HCT116 (cell line): ENCODE measurements around the gene RASGEF1C. TPM values are rescaled to one million over a fixed set of nuclear protein-coding genes. Genes with fewer than 3 reads are reported as not detected.

ENCODE experiments used
- ATAC-seq: fragments of 200-7000 bp; cut with Tn5 transposase; 2 replicates; pipeline ENCODE4 v1.9.1; 2020; ENCODE audit warnings: mild to moderate bottlenecking, moderate library complexity
- BruUV-seq: library from RNA; stranded (reverse); fragments of 400-500 nt; replicated peaks from 2 replicates; lab custom pipeline; 2021; lab: Mats Ljungman, UMichigan
- CTCF ChIA-PET: fragments of 300-600 bp; sonication (Branson Sonifier 250); formaldehyde crosslinking; loops from one replicate; lab custom pipeline; 2021; ENCODE audit warnings: antibody characterized with exemption; lab: Charles Lee
- POLR2A ChIA-PET: fragments of 300-600, 350-600 bp; sonication (Branson Sonifier 250); formaldehyde crosslinking; loops from one replicate; lab custom pipeline; 2021; ENCODE audit warnings: antibody characterized with exemption; lab: Charles Lee
- RAD21 ChIA-PET, 2 experiments: fragments of 300-600 bp; sonication (Branson Sonifier 250); formaldehyde crosslinking; loops; one replicate each; lab custom pipeline; 2023; ENCODE audit warnings: low total read pairs in 2 of 2; ENCODE audit not compliant: uncharacterized antibody in 2 of 2, unreplicated experiment in 2 of 2, low non-redundant PET in 1 of 2; lab: Charles Lee
- DNase-seq: peaks from one replicate; pipeline ENCODE4 v3.0.0-alpha.2; 2010; ENCODE audit warnings: low read depth, low spot score
- H2AFZ ChIP-seq: fragments of 200-600 bp; shearing (Covaris generic), sonication (generic); 2 replicates; pipeline ENCODE4 v1.6.1; 2017; ENCODE audit warnings: low read depth, mixed run types, mixed read lengths, antibody characterized with exemption, low read length; ENCODE audit not compliant: poor library complexity, severe bottlenecking
- H3K27ac ChIP-seq: 2 replicates; pipeline ENCODE4 v1.5.1; 2012; ENCODE audit warnings: low read depth, low read length
- H3K27me3 ChIP-seq: fragments of 200-600 bp; sonication (generic); 2 replicates; pipeline ENCODE4 v1.6.1; 2016; ENCODE audit warnings: mixed run types, low read length, mixed read lengths; ENCODE audit not compliant: insufficient read depth
- H3K36me3 ChIP-seq, 2 experiments: fragments of 200-500 bp in 1 of 2; fragments of 200-600 bp in 1 of 2; sonication (Bioruptor generic) in 1 of 2; sonication (generic) in 1 of 2; 2 replicates each; pipeline versions ENCODE4 v1.5.1 to v1.6.1; 2014 to 2016; ENCODE audit warnings: low read length in 2 of 2, inconsistent platforms in 1 of 2, mixed read lengths in 1 of 2, mixed run types in 1 of 2; ENCODE audit not compliant: insufficient read depth in 2 of 2, control insufficient read depth in 1 of 2
- H3K4me1 ChIP-seq, 2 experiments: fragments of 200-600 bp in 1 of 2; sonication (generic) in 1 of 2; 2 replicates each; pipeline versions ENCODE4 v1.5.1 to v1.6.1; 2012 to 2017; ENCODE audit warnings: low read length in 2 of 2, inconsistent platforms in 1 of 2, mild to moderate bottlenecking in 1 of 2, mixed read lengths in 1 of 2, mixed run types in 1 of 2, moderate library complexity in 1 of 2; ENCODE audit not compliant: insufficient read depth in 2 of 2, control insufficient read depth in 1 of 2
- H3K4me2 ChIP-seq: fragments of 200-600 bp; sonication (generic); 2 replicates; pipeline ENCODE4 v1.6.1; 2017; ENCODE audit warnings: mixed run types, low read length, mixed read lengths
- H3K4me3 ChIP-seq, 2 experiments: fragments of 200-600 bp in 1 of 2; sonication (generic) in 1 of 2; replicated peaks in 1 of 2; 2 replicates each; pipeline ENCODE4 v1.5.1; 2011 to 2016; ENCODE audit warnings: low read length in 2 of 2, control low read depth in 1 of 2, low read depth in 1 of 2, mild to moderate bottlenecking in 1 of 2, mixed read lengths in 1 of 2, mixed run types in 1 of 2
- H3K79me2 ChIP-seq: fragments of 200-600 bp; sonication (generic); 2 replicates; pipeline ENCODE4 v1.6.1; 2017; ENCODE audit warnings: mild to moderate bottlenecking, mixed run types, low read length, moderate library complexity, mixed read lengths; ENCODE audit not compliant: insufficient read depth
- H3K9ac ChIP-seq: fragments of 200-600 bp; sonication (generic); 2 replicates; pipeline ENCODE4 v1.6.1; 2016; ENCODE audit warnings: low read length, mixed read lengths
- H3K9me2 ChIP-seq: fragments of 200-600 bp; sonication (generic), shearing (Covaris generic); 2 replicates; pipeline ENCODE4 v1.6.1; 2017; ENCODE audit warnings: mixed run types, mild to moderate bottlenecking, moderate library complexity; ENCODE audit not compliant: insufficient read depth
- H3K9me3 ChIP-seq, 2 experiments: fragments of 200-500 bp in 1 of 2; fragments of 200-600 bp in 1 of 2; sonication (Bioruptor generic) in 1 of 2; sonication (generic) in 1 of 2; 2 replicates each; pipeline ENCODE4 v1.6.1; 2014 to 2017; ENCODE audit warnings: low read length in 2 of 2, mixed read lengths in 2 of 2, inconsistent platforms in 1 of 2, low read depth in 1 of 2, mild to moderate bottlenecking in 1 of 2, mixed run types in 1 of 2, moderate library complexity in 1 of 2; ENCODE audit not compliant: control insufficient read depth in 1 of 2, insufficient read depth in 1 of 2
- H4K20me1 ChIP-seq: fragments of 200-600 bp; sonication (generic), shearing (Covaris generic); 2 replicates; pipeline ENCODE4 v1.6.1; 2017; ENCODE audit warnings: mixed run types, mild to moderate bottlenecking, moderate library complexity; ENCODE audit not compliant: insufficient read depth
- CBX3 ChIP-seq: IDR thresholded peaks from 2 replicates; pipeline ENCODE4 v1.6.1; 2012; ENCODE audit warnings: low read depth
- CEBPB ChIP-seq: IDR thresholded peaks from 2 replicates; pipeline ENCODE4 v1.6.1; 2012; ENCODE audit warnings: low read depth
- EGR1 ChIP-seq: IDR thresholded peaks from 2 replicates; pipeline ENCODE4 v1.6.1; 2012; ENCODE audit warnings: low read depth
- EZH2phosphoT487 ChIP-seq: fragments of 200-600 bp; IDR thresholded peaks from 2 replicates; pipeline ENCODE4 v1.6.1; 2018; ENCODE audit warnings: antibody characterized with exemption, borderline replicate concordance
- FOSL1 ChIP-seq: IDR thresholded peaks from 2 replicates; pipeline ENCODE4 v1.6.1; 2012; ENCODE audit warnings: low read depth
- JUND ChIP-seq: IDR thresholded peaks from 2 replicates; pipeline ENCODE4 v1.6.1; 2012
- POLR2AphosphoS5 ChIP-seq: IDR thresholded peaks from 2 replicates; pipeline ENCODE4 v1.6.1; 2011; ENCODE audit warnings: mild to moderate bottlenecking, low read depth, low read length, moderate library complexity
- RAD21 ChIP-seq: IDR thresholded peaks from 2 replicates; pipeline ENCODE4 v1.6.1; 2012; ENCODE audit warnings: low read depth, mild to moderate bottlenecking
- REST ChIP-seq: IDR thresholded peaks from 2 replicates; pipeline ENCODE4 v1.6.1; 2012; ENCODE audit warnings: low read depth
- SP1 ChIP-seq: IDR thresholded peaks from 2 replicates; pipeline ENCODE4 v1.6.1; 2012; ENCODE audit warnings: low read depth
- YY1 ChIP-seq: IDR thresholded peaks from 2 replicates; pipeline ENCODE4 v1.6.1; 2011; ENCODE audit warnings: low read length, low read depth, moderate library complexity, mild to moderate bottlenecking; ENCODE audit not compliant: insufficient replicate concordance; ENCODE audit errors: extremely low read depth
- ZNF274 ChIP-seq: fragments of 200-500 bp; sonication (Bioruptor generic); IDR thresholded peaks from 2 replicates; pipeline ENCODE4 v1.6.1; 2014; ENCODE audit warnings: mild to moderate bottlenecking, low read depth, low read length, inconsistent platforms
- intact Hi-C: fragments of 100-400 bp; cut with micrococcal nuclease; formaldehyde crosslinking; loops from 2 replicates; pipeline ENCODE4 v1.10.0; 2022
- total RNA-seq: library from RNA; stranded (reverse); gene quantifications from one replicate; pipeline ENCODE4 v1.2.1, GENCODE V29; 2021; ENCODE audit not compliant: unreplicated experiment
- TF ChIP-seq, protein P1 (sequence below): IDR thresholded peaks from 2 replicates; pipeline ENCODE4 v1.6.1; 2011; ENCODE audit warnings: mild to moderate bottlenecking, low read length, moderate library complexity; ENCODE audit not compliant: insufficient replicate concordance; ENCODE audit errors: extremely low read depth
- TF ChIP-seq, protein P2 (sequence below): IDR thresholded peaks from 2 replicates; pipeline ENCODE4 v1.6.1; 2012
- TF ChIP-seq, protein P3 (sequence below), 3 experiments: fragments of 200-600 bp in 1 of 3; sonication (generic) in 1 of 3; IDR thresholded peaks in 2 of 3; conservative IDR thresholded peaks in 1 of 3; 2 replicates each; pipeline ENCODE4 v1.5.1; 2012 to 2017; ENCODE audit warnings: low read depth in 2 of 3, low read length in 2 of 3, antibody characterized with exemption in 1 of 3, borderline replicate concordance in 1 of 3, control low read depth in 1 of 3, mild to moderate bottlenecking in 1 of 3, mixed read lengths in 1 of 3, mixed run types in 1 of 3, moderate library complexity in 1 of 3; ENCODE audit not compliant: insufficient read depth in 1 of 3

RASGEF1C gene
- total RNA-seq, 1 experiment from 2014 or later, result 1.2 TPM

GRCh38 chr5:180093241-180093640 lies 115.8 kb downstream of the RASGEF1C start:
- RAD21 ChIA-PET, result no interaction called here
- ATAC-seq (no peak), DNase-seq (no peak)
- no TSS peak for BruUV-seq
- H3K4me1 ChIP-seq, result peaks cover 6 to 15% of the 10 kb centered on the region in 2 experiments; a peak in 3 of 4 replicates
- no peak for TF ChIP-seq EZH2phosphoT487
- TF ChIP-seq CBX3, result no peak
- no peak for TF ChIP-seq FOSL1
- no peak for TF ChIP-seq RAD21
- TF ChIP-seq POLR2AphosphoS5, result no peak
- TF ChIP-seq YY1, result no peak
- no peak for TF ChIP-seq SP1
- TF ChIP-seq, protein P1, sequence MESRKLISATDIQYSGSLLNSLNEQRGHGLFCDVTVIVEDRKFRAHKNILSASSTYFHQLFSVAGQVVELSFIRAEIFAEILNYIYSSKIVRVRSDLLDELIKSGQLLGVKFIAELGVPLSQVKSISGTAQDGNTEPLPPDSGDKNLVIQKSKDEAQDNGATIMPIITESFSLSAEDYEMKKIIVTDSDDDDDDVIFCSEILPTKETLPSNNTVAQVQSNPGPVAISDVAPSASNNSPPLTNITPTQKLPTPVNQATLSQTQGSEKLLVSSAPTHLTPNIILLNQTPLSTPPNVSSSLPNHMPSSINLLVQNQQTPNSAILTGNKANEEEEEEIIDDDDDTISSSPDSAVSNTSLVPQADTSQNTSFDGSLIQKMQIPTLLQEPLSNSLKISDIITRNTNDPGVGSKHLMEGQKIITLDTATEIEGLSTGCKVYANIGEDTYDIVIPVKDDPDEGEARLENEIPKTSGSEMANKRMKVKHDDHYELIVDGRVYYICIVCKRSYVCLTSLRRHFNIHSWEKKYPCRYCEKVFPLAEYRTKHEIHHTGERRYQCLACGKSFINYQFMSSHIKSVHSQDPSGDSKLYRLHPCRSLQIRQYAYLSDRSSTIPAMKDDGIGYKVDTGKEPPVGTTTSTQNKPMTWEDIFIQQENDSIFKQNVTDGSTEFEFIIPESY, result no peak
- TF ChIP-seq, protein P2, sequence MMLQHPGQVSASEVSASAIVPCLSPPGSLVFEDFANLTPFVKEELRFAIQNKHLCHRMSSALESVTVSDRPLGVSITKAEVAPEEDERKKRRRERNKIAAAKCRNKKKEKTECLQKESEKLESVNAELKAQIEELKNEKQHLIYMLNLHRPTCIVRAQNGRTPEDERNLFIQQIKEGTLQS, result no peak
- TF ChIP-seq JUND, result no peak
- no peak for TF ChIP-seq EGR1
- TF ChIP-seq ZNF274, result no peak
- no peak for TF ChIP-seq CEBPB
- TF ChIP-seq, protein P3, sequence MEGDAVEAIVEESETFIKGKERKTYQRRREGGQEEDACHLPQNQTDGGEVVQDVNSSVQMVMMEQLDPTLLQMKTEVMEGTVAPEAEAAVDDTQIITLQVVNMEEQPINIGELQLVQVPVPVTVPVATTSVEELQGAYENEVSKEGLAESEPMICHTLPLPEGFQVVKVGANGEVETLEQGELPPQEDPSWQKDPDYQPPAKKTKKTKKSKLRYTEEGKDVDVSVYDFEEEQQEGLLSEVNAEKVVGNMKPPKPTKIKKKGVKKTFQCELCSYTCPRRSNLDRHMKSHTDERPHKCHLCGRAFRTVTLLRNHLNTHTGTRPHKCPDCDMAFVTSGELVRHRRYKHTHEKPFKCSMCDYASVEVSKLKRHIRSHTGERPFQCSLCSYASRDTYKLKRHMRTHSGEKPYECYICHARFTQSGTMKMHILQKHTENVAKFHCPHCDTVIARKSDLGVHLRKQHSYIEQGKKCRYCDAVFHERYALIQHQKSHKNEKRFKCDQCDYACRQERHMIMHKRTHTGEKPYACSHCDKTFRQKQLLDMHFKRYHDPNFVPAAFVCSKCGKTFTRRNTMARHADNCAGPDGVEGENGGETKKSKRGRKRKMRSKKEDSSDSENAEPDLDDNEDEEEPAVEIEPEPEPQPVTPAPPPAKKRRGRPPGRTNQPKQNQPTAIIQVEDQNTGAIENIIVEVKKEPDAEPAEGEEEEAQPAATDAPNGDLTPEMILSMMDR (IDR thresholded peaks at IDR 0.05 in 2 of 3, conservative IDR thresholded peaks at IDR 0.05 in 1 of 3; ENCODE audit: borderline replicate concordance in 1 of 3, insufficient read depth in 1 of 3, low read depth in 2 of 3, low read length in 2 of 3), result no peak
- TF ChIP-seq REST, result no peak
- H3K27ac ChIP-seq, result no peak overlapping the region
- H3K4me2 ChIP-seq, result no peak overlapping the region
- CTCF ChIA-PET, result no interaction called here
- no peaks in the 10 kb centered on the region for H4K20me1 ChIP-seq
- no peaks in the 10 kb centered on the region for H3K9me2 ChIP-seq
- H3K79me2 ChIP-seq, result no peaks in the 10 kb centered on the region
- H3K9ac ChIP-seq, result no peak overlapping the region
- H3K4me3 ChIP-seq, result no peak overlapping the region
- no peaks in the 10 kb centered on the region for H3K27me3 ChIP-seq
- POLR2A ChIA-PET, result no interaction called here
- intact Hi-C loops, result loop anchor here (5.0 kb wide), 1 partner anchor 291 kb away; no protein-coding TSS in a partner anchor
- no peak overlapping the region for H2AFZ ChIP-seq
- no peaks in the 10 kb centered on the region for H3K9me3 ChIP-seq
- no peaks in the 10 kb centered on the region for H3K36me3 ChIP-seq
